ENCODE data around the gene CACNA2D1. TPM values are rescaled to one million over a fixed set of nuclear protein-coding genes. Genes with fewer than 3 reads are reported as not detected.

The CACNA2D1 gene
- total and polyA plus RNA-seq, 4 donors, result 1.1 to 33.4 (median 6.5) TPM

- no peaks in the 10 kb centered on the region for H3K36me3 ChIP-seq (ENCODE audit: control insufficient read depth in 4 of 4, insufficient read depth in 4 of 4, low read length in 4 of 4)
- H3K9ac ChIP-seq (ENCODE audit: insufficient read depth in 1 of 2, low read length in 2 of 2), result no peak overlapping the region
- ATAC-seq (ENCODE audit: insufficient read depth, low FRiP score) (no peak), DNase-seq (no peak)
- H3K4me3 ChIP-seq, result no peak overlapping the region
- no peaks in the 10 kb centered on the region for H3K9me3 ChIP-seq (ENCODE audit: control insufficient read depth in 4 of 4, insufficient read depth in 3 of 4, low read length in 3 of 4)
- H3K27ac ChIP-seq (ENCODE audit: low read depth in 1 of 2, low read length in 1 of 2), result no peak overlapping the region
- TF ChIP-seq CTCF (IDR thresholded peaks at IDR 0.05; ENCODE audit: control extremely low read depth, extremely low read depth), result no peak
- H3K4me1 ChIP-seq (ENCODE audit: control insufficient read depth in 5 of 5, insufficient read depth in 5 of 5, low read length in 5 of 5), result peaks cover 0 to 5% (median 0%) of the 10 kb centered on the region in 5 donors
- 89 to 93% methylated on average over 6 of the region's 6 CpGs for WGBS, 2 donors
- no peaks in the 10 kb centered on the region for H3K27me3 ChIP-seq (ENCODE audit: control insufficient read depth in 3 of 3, insufficient read depth in 3 of 3, low read length in 2 of 3)
Measured at GRCh38 chr7:82224529-82224928, 219.0 kb downstream of the CACNA2D1 start.

- no peak for DNase-seq
- Histone ChIP-seq H3K9me3 (ENCODE audit: control insufficient read depth in 4 of 4, insufficient read depth in 3 of 4, low read length in 3 of 4) (no peaks in the 10 kb centered on the region), H3K36me3 (ENCODE audit: control insufficient read depth in 4 of 4, insufficient read depth in 4 of 4, low read length in 4 of 4) (no peaks in the 10 kb centered on the region), H3K27me3 (ENCODE audit: control insufficient read depth in 3 of 3, insufficient read depth in 3 of 3, low read length in 2 of 3) (no peaks in the 10 kb centered on the region), H3K4me3 (no peak overlapping the region), H3K4me1 (ENCODE audit: control insufficient read depth in 5 of 5, insufficient read depth in 5 of 5, low read length in 5 of 5) (no peaks in the 10 kb centered on the region), H3K27ac (ENCODE audit: low read depth in 1 of 2, low read length in 1 of 2) (no peak overlapping the region), H3K9ac (ENCODE audit: insufficient read depth in 1 of 2, low read length in 2 of 2) (no peak overlapping the region)
- no peak for TF ChIP-seq CTCF (IDR thresholded peaks at IDR 0.05; ENCODE audit: control extremely low read depth, extremely low read depth)
- WGBS, 2 donors, result 68 to 75% methylated on average over 3 of the region's 3 CpGs
- no peak for ATAC-seq (ENCODE audit: insufficient read depth, low FRiP score)
Measured at GRCh38 chr7:82223580-82223979, 220.0 kb downstream of the CACNA2D1 start.

GRCh38 chr7:82221152-82221674 is 222.4 kb downstream of the CACNA2D1 start:
- Histone ChIP-seq H3K9me3 (ENCODE audit: control insufficient read depth in 4 of 4, insufficient read depth in 3 of 4, low read length in 3 of 4) (no peaks in the 10 kb centered on the region), H3K36me3 (ENCODE audit: control insufficient read depth in 4 of 4, insufficient read depth in 4 of 4, low read length in 4 of 4) (no peaks in the 10 kb centered on the region), H3K4me3 (no peak overlapping the region), H3K9ac (ENCODE audit: insufficient read depth in 1 of 2, low read length in 2 of 2) (no peak overlapping the region), H3K27ac (ENCODE audit: low read depth in 1 of 2, low read length in 1 of 2) (no peak overlapping the region), H3K27me3 (ENCODE audit: control insufficient read depth in 3 of 3, insufficient read depth in 3 of 3, low read length in 2 of 3) (no peaks in the 10 kb centered on the region), H3K4me1 (ENCODE audit: control insufficient read depth in 5 of 5, insufficient read depth in 5 of 5, low read length in 5 of 5) (no peaks in the 10 kb centered on the region)
- no peak for DNase-seq
- TF ChIP-seq CTCF (IDR thresholded peaks at IDR 0.05; ENCODE audit: control extremely low read depth, extremely low read depth), result no peak
- no peak for ATAC-seq (ENCODE audit: insufficient read depth, low FRiP score)
- WGBS, 2 donors, result 93 to 94% methylated on average over 9 of the region's 9 CpGs

- no peaks in the 10 kb centered on the region for H3K36me3 ChIP-seq (ENCODE audit: control insufficient read depth in 4 of 4, insufficient read depth in 4 of 4, low read length in 4 of 4)
- no peaks in the 10 kb centered on the region for H3K9me3 ChIP-seq (ENCODE audit: control insufficient read depth in 4 of 4, insufficient read depth in 3 of 4, low read length in 3 of 4)
- no peak overlapping the region for H3K27ac ChIP-seq (ENCODE audit: low read depth in 1 of 2, low read length in 1 of 2)
- TF ChIP-seq CTCF (IDR thresholded peaks at IDR 0.05; ENCODE audit: control extremely low read depth, extremely low read depth), result no peak
- H3K4me1 ChIP-seq (ENCODE audit: control insufficient read depth in 5 of 5, insufficient read depth in 5 of 5, low read length in 5 of 5), result peaks cover 0 to 4% (median 0%) of the 10 kb centered on the region in 5 donors
- no peak for DNase-seq
- H3K9ac ChIP-seq (ENCODE audit: insufficient read depth in 1 of 2, low read length in 2 of 2), result no peak overlapping the region
- H3K27me3 ChIP-seq (ENCODE audit: control insufficient read depth in 3 of 3, insufficient read depth in 3 of 3, low read length in 2 of 3), result no peaks in the 10 kb centered on the region
- ATAC-seq (ENCODE audit: insufficient read depth, low FRiP score), result no peak
- no peak overlapping the region for H3K4me3 ChIP-seq
Measured at GRCh38 chr7:82212466-82212865, 231.1 kb downstream of the CACNA2D1 start.

Measured in lung (tissue), 12 donors.